NT2/D1 (cell line): ENCODE results near the gene EGFLAM.

ENCODE experiments used
- DNase-seq: peaks from one replicate; pipeline ENCODE4 v3.0.0-alpha.2; 2011; ENCODE audit warnings: low read depth, low spot score
- H3K27me3 ChIP-seq: 2 replicates; pipeline ENCODE4 v1.6.0; 2011; ENCODE audit warnings: mild to moderate bottlenecking; ENCODE audit not compliant: insufficient read length, insufficient read depth
- H3K36me3 ChIP-seq: 2 replicates; pipeline ENCODE4 v1.6.1; 2011; ENCODE audit warnings: mild to moderate bottlenecking, low read length, mixed read lengths; ENCODE audit not compliant: insufficient read depth, insufficient read length
- H3K4me1 ChIP-seq: 2 replicates; pipeline ENCODE4 v1.5.1; 2011; ENCODE audit not compliant: insufficient read depth, insufficient read length
- H3K4me3 ChIP-seq: 2 replicates; pipeline ENCODE4 v1.5.1; 2011; ENCODE audit warnings: low read depth; ENCODE audit not compliant: insufficient read length
- H3K9ac ChIP-seq: 2 replicates; pipeline ENCODE4 v1.6.0; 2011; ENCODE audit warnings: low read depth; ENCODE audit not compliant: insufficient read length
- H3K9me3 ChIP-seq: 2 replicates; pipeline ENCODE4 v1.5.1; 2011; ENCODE audit warnings: mild to moderate bottlenecking, low read length; ENCODE audit not compliant: insufficient read depth
- SUZ12 ChIP-seq: IDR thresholded peaks from 2 replicates; pipeline ENCODE4 v1.6.1; 2011; ENCODE audit not compliant: insufficient read length, insufficient read depth; ENCODE audit errors: extremely low read depth
- YY1 ChIP-seq: IDR thresholded peaks from 2 replicates; pipeline ENCODE4 v1.6.1; 2011; ENCODE audit not compliant: insufficient read length, insufficient read depth
- ZNF274 ChIP-seq: IDR thresholded peaks from 2 replicates; pipeline ENCODE4 v1.6.1; 2011; ENCODE audit warnings: mild to moderate bottlenecking, low read depth, low read length

EGFLAM gene

GRCh38 chr5:38462976-38463633 is 204.7 kb downstream of the EGFLAM start:
- H3K4me3 ChIP-seq = no peak overlapping the region
- no peak overlapping the region for H3K9ac ChIP-seq
- no peak for TF ChIP-seq ZNF274
- no peak for TF ChIP-seq SUZ12
- no peak for TF ChIP-seq YY1
- no peaks in the 10 kb centered on the region for H3K36me3 ChIP-seq
- H3K4me1 ChIP-seq = peaks cover 4% of the 10 kb centered on the region
- no peaks in the 10 kb centered on the region for H3K9me3 ChIP-seq
- no peaks in the 10 kb centered on the region for H3K27me3 ChIP-seq
- no peak for DNase-seq

GRCh38 chr5:38463634-38464521 is 205.5 kb downstream of the EGFLAM start:
- H3K9ac ChIP-seq = no peak overlapping the region
- peaks cover 11% of the 10 kb centered on the region for H3K4me1 ChIP-seq
- no peaks in the 10 kb centered on the region for H3K27me3 ChIP-seq
- DNase-seq = no peak
- H3K4me3 ChIP-seq = no peak overlapping the region
- H3K9me3 ChIP-seq = no peaks in the 10 kb centered on the region
- H3K36me3 ChIP-seq = no peaks in the 10 kb centered on the region
- no peak for TF ChIP-seq ZNF274
- no peak for TF ChIP-seq SUZ12
- TF ChIP-seq YY1 = no peak

GRCh38 chr5:38465061-38465460 is 206.7 kb downstream of the EGFLAM start:
- Histone ChIP-seq H3K4me3 (no peak overlapping the region), H3K4me1 (peaks cover 12% of the 10 kb centered on the region), H3K9ac (no peak overlapping the region), H3K27me3 (no peaks in the 10 kb centered on the region), H3K9me3 (no peaks in the 10 kb centered on the region), H3K36me3 (no peaks in the 10 kb centered on the region)
- no peak for DNase-seq
- no peak for TF ChIP-seq ZNF274
- TF ChIP-seq SUZ12 = no peak
- no peak for TF ChIP-seq YY1

GRCh38 chr5:38465702-38466423 is 207.5 kb downstream of the EGFLAM start:
- Histone ChIP-seq H3K27me3 (no peaks in the 10 kb centered on the region), H3K4me1 (peaks cover 12% of the 10 kb centered on the region), H3K9me3 (no peaks in the 10 kb centered on the region), H3K36me3 (no peaks in the 10 kb centered on the region), H3K9ac (no peak overlapping the region), H3K4me3 (no peak overlapping the region)
- no peak for DNase-seq
- TF ChIP-seq SUZ12 (no peak), ZNF274 (no peak), YY1 (no peak)

GRCh38 chr5:38466424-38467189 is 208.2 kb downstream of the EGFLAM start:
- no peak for DNase-seq
- TF ChIP-seq YY1 = no peak
- no peak for TF ChIP-seq SUZ12
- no peak for TF ChIP-seq ZNF274
- Histone ChIP-seq H3K27me3 (no peaks in the 10 kb centered on the region), H3K9ac (no peak overlapping the region), H3K36me3 (no peaks in the 10 kb centered on the region), H3K9me3 (no peaks in the 10 kb centered on the region), H3K4me3 (no peak overlapping the region), H3K4me1 (peaks cover 12% of the 10 kb centered on the region)

- no peak for DNase-seq
- peaks cover 12% of the 10 kb centered on the region for H3K4me1 ChIP-seq
- H3K4me3 ChIP-seq = no peak overlapping the region
- H3K36me3 ChIP-seq = no peaks in the 10 kb centered on the region
- no peak overlapping the region for H3K9ac ChIP-seq
- H3K9me3 ChIP-seq = no peaks in the 10 kb centered on the region
- TF ChIP-seq ZNF274 (no peak), SUZ12 (no peak), YY1 (no peak)
- H3K27me3 ChIP-seq = no peaks in the 10 kb centered on the region
These were observed 209.1 kb downstream of the EGFLAM start for GRCh38 chr5:38467353-38468040.
